Psoas muscle (tissue), 8 donors: ENCODE measurements around the gene SPSB4. TPM values are rescaled to one million over a fixed set of nuclear protein-coding genes. Genes with fewer than 3 reads are reported as not detected.

Experiments used
- ATAC-seq, 4 donors: fragments of 200-7000 bp; cut with Tn5 transposase; one replicate each; pipeline ENCODE4 v1.9.1; 2020; ENCODE audit warnings: moderate library complexity in 3 of 4, mild to moderate bottlenecking in 2 of 4
- DNase-seq, 2 donors: peaks; one replicate each; pipeline ENCODE4 v3.0.0-alpha.2; 2020
- H3K27ac ChIP-seq: fragments of 200-600 bp; one replicate; pipeline ENCODE4 v1.8.0; 2022
- H3K27me3 ChIP-seq, 3 donors: fragments of 200-600 bp in 1 of 3; one replicate each; pipeline versions ENCODE4 v1.6.1 to v1.8.0; 2013 to 2022; ENCODE audit warnings: low read length in 2 of 3, mild to moderate bottlenecking in 2 of 3, moderate library complexity in 1 of 3; ENCODE audit not compliant: insufficient read depth in 3 of 3
- H3K36me3 ChIP-seq, 2 donors: fragments of 200-600 bp in 1 of 2; one replicate each; pipeline versions ENCODE4 v1.6.1 to v1.8.0; 2013 to 2022; ENCODE audit warnings: low read depth in 1 of 2, mild to moderate bottlenecking in 1 of 2, moderate library complexity in 1 of 2; ENCODE audit not compliant: insufficient read depth in 1 of 2
- H3K4me1 ChIP-seq: fragments of 200-600 bp; one replicate; pipeline ENCODE4 v1.8.0; 2022
- H3K4me3 ChIP-seq: fragments of 200-600 bp; one replicate; pipeline ENCODE4 v1.8.0; 2022; ENCODE audit warnings: mild to moderate bottlenecking
- H3K9me3 ChIP-seq: fragments of 200-600 bp; one replicate; pipeline ENCODE4 v1.8.0; 2022
- CTCF ChIP-seq: fragments of 200-600 bp; IDR thresholded peaks from one replicate; pipeline ENCODE4 v1.8.0; 2022; ENCODE audit warnings: antibody characterized with exemption
- WGBS, 3 donors: extraction: QIAGEN DNeasy Blood & Tissue Kit; methylation state at CpG; one replicate each; pipeline versions ENCODE4 v1.1.6 to v1.1.7; 2013; 5-methylcytosine and 5-hydroxymethylcytosine counted together
- intact Hi-C, 2 donors: fragments of 100-400 bp; cut with DNase I; formaldehyde crosslinking; loops; one replicate each; pipeline versions ENCODE4 v1.11.0 to v1.14.2; 2022
- polyA plus RNA-seq, 3 donors: library from polyadenylated mRNA; stranded (reverse); fragments of 200-250 nt; gene quantifications; one replicate each; pipeline ENCODE4 v1.2.3, GENCODE V29; 2013
- total RNA-seq, 4 donors: library from RNA; stranded (reverse); fragmentation: NEBNext Ultra II Directional in 2 of 4; extraction: Animal tissue kit (Norgen Biotek cat#: 25700) in 2 of 4; gene quantifications; one replicate each; pipeline versions ENCODE4 v1.2.1 to v1.2.4, GENCODE V29; 2021 to 2023
- donor health status: healthy with polysubstance abuse.
- donor health status: DM: no; HTN: no; CAD: no; lungs with moderate emphysema.
- donor health status: Bipolar disorder and iron deficiency.
- donor health status: healthy.
- donor health status: DM: yes; HTN: yes; CAD: no.
- donor health status: DM: no; HTN: no; CAD: no.
- donor health status: DM: no; HTN: no; CAD: no.
- donor health status: DM: yes; HTN: yes; CAD: no.

Gene SPSB4
- total and polyA plus RNA-seq, 7 donors: 0.39 to 1.9 (median 0.59) TPM

GRCh38 chr3:141044695-141045641, 6.2 kb upstream of the SPSB4 start:
- Histone ChIP-seq H3K36me3 (no peaks in the 10 kb centered on the region), H3K9me3 (no peaks in the 10 kb centered on the region), H3K27me3 (peaks cover 0 to 6% (median 2%) of the 10 kb centered on the region in 3 donors), H3K4me3 (no peak overlapping the region), H3K4me1 (no peaks in the 10 kb centered on the region), H3K27ac (no peak overlapping the region)
- intact Hi-C loops: loop anchor here in 1 of 2 donors (5.0 kb wide), 1 partner anchor 147 kb away; no protein-coding TSS in a partner anchor
- TF ChIP-seq CTCF: no peak
- no peak for ATAC-seq
- no peak for DNase-seq
- WGBS, 3 donors: 78 to 81% (median 79%) methylated on average over 4 of the region's 4 CpGs

GRCh38 chr3:141045849-141046248, 5.3 kb upstream of the SPSB4 start:
- 81 to 96% (median 96%) methylated on average over 1 of the region's 1 CpG for WGBS, 3 donors
- H3K4me3 ChIP-seq: no peak overlapping the region
- intact Hi-C loops: loop anchor here in 1 of 2 donors (5.0 kb wide), 1 partner anchor 146 kb away; no protein-coding TSS in a partner anchor

GRCh38 chr3:141047168-141047567, 4.0 kb upstream of the SPSB4 start:
- peaks cover 0 to 14% (median 2%) of the 10 kb centered on the region in 3 donors for H3K27me3 ChIP-seq
- 81 to 96% (median 91%) methylated on average over 1 of the region's 1 CpG for WGBS, 3 donors
- no peak for TF ChIP-seq CTCF

More at GRCh38 chr3:141045849-141046248, 5.3 kb upstream of the SPSB4 start:
- H3K9me3 ChIP-seq: no peaks in the 10 kb centered on the region
- no peak for TF ChIP-seq CTCF
- H3K27ac ChIP-seq: no peak overlapping the region
- ATAC-seq (no peak), DNase-seq (no peak)
- no peaks in the 10 kb centered on the region for H3K36me3 ChIP-seq
- H3K27me3 ChIP-seq: peaks cover 0 to 9% (median 2%) of the 10 kb centered on the region in 3 donors
- no peaks in the 10 kb centered on the region for H3K4me1 ChIP-seq

GRCh38 chr3:141049681-141050080, 1.5 kb upstream of the SPSB4 start:
- H3K27me3 ChIP-seq: peaks cover 0 to 12% (median 0%) of the 10 kb centered on the region in 3 donors
- H3K27ac ChIP-seq: no peak overlapping the region
- intact Hi-C loops: loop anchor here (2.0 to 5.0 kb wide), 4 partner anchors 32 to 143 kb away; no protein-coding TSS in a partner anchor
- peaks cover 8% of the 10 kb centered on the region for H3K4me1 ChIP-seq
- ATAC-seq (no peak), DNase-seq (no peak)
- no peak overlapping the region for H3K4me3 ChIP-seq
- H3K9me3 ChIP-seq: no peaks in the 10 kb centered on the region
- no peaks in the 10 kb centered on the region for H3K36me3 ChIP-seq
- no peak for TF ChIP-seq CTCF
- WGBS, 3 donors: 47 to 61% (median 48%) methylated on average over 2 of the region's 2 CpGs

More at GRCh38 chr3:141047168-141047567, 4.0 kb upstream of the SPSB4 start:
- intact Hi-C loops: loop anchor here in 1 of 2 donors (5.0 kb wide), 1 partner anchor 145 kb away; no protein-coding TSS in a partner anchor
- ATAC-seq (no peak), DNase-seq (no peak)
- H3K36me3 ChIP-seq: no peaks in the 10 kb centered on the region
- no peaks in the 10 kb centered on the region for H3K9me3 ChIP-seq
- H3K4me1 ChIP-seq: peaks cover 5% of the 10 kb centered on the region
- no peak overlapping the region for H3K4me3 ChIP-seq
- no peak overlapping the region for H3K27ac ChIP-seq
